DMS 273 treated with DMSO at 0.1 percent for 48 hours (cell line): ENCODE results near the gene GRIA4.
"Not testable (repeated sequence)": the region's sequence is repeated elsewhere in the genome, so short reads cannot be mapped to it uniquely, and the experiment has no call there.

ENCODE experiments used
- DNase-seq: peaks from one replicate; lab custom pipeline; 2025; lab: John Stamatoyannopoulos, UW

Gene GRIA4

DNA sequence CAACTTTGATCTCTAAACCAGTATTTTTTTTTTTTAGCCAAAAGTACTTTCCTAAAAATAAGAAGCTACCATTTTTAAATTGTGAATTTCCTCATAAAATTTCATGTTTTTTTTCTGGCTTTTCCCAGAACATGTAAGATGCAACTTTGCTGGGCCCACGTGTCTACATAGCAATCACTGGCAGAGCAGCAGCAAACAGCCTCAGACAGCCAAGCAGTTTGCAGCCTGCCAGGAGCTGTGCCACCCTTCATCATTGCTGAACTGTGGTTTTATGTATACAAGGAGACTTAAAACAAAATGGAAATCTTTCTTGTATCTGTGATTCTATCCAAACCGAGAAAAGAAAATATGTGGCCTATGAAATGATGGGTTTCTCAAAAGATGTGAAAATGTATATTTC lies 110.2 kb downstream of the GRIA4 start:
- no peak for DNase-seq

DNA sequence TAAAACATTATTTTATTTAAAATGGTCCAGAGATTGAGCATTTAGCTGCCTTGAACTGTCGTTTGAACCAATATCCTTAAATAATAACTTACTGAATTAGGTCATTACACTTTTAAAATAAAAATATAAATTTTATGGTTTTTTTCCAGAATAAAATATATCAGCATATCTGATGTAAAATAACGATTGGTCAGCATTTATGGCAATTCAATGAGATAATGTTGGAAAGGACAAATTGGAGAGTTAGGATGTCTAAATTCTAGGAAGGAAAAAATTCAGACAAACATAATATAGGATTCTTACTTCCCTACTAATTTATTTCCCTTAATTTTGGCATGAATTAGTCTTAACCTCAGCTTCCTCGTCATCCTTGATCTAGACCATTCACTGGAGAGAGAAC lies 113.4 kb downstream of the GRIA4 start:
- no peak for DNase-seq

DNA sequence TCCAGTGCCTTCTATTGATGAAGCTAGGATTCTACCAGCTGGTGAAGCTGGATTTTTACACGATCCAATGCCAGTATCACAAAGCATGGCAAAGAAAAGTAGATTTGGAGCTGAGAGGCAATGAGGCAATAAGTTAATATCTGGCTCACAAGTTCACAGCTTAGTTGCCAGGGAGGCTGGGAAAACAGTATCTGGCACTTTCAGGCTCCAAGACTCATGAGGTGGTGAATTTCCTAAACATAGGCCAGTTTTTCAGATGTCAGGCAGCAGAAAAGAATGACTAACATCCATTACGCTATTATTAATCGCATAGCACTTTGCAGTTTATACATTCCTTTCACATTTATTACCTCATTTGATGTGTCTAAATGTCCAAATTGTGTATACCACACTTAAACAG lies 122.7 kb downstream of the GRIA4 start:
- no peak for DNase-seq

DNA sequence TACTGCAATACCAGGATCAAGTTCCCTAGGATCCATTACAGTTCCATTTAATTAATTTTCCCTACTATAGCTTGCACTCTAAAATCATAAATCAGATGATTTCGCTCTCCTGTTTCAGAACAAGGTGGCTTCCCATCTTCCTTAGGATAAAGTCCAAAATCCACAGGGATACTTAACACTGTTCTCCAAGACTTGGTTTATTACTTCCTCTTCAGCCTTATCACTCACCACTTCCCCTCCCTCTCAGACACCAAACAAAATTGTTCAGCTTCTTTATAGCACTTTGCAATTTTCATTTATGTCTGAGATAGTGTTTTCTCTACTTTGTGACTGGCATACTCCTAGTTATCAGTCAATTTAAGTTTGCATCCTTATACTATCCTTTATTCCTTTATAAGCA lies 124.6 kb downstream of the GRIA4 start:
- DNase-seq: no peak

DNA sequence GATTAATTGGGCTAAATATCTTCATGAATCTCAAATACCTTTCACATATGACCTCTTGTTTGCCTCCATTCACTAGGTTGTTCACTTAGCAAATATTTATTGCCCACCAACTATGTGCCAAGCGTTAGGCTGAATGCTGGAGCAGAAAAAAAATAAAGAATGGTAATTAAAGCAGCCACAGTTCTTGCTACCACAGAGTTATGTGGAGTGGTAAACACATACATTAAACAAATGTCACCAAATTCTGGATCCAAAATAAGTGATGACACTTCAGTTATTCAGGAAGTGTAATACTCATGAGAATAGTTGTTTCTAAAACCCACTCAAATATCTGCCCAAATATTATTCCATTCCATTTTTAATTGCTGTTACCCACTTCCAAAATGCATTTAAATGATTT lies 128.4 kb downstream of the GRIA4 start:
- DNase-seq: no peak

DNA sequence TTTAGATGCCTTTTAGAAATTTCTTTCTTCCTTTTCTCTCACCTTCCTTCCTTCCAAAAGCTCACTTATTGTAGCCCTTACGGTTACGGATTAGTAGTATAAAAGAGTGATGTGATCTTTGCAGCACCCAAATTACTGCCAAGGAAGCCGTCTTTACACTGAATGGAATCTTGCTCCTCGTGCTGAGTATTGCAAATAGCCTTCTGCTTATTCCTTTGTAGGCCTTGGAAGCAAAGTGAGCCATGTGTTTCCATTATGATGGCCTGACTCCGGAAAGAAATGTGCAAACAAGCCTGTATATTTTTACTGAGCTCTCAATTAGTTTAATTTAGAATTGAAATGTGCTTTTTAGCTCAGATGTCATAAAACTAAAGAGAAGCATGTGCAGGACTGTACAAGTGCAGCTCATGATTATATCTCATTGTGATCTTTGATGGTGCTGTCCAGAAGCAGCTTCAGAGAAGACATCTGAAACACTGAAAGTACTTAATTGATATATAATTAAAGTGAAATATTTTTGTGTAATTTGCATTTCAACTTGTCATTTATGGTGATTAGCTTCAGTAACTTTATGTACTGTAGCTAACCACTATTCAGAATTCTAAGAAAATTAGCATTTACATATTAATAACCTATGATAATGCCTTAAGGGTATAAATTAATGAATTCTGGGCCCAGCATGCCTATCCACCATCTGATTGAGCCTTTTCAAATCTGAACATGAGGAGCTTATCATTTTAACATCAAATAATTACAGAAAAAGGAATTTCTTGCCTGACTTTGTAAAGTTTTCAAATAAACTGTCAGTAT lies 129.3 kb downstream of the GRIA4 start:
- DNase-seq: no peak

DNA sequence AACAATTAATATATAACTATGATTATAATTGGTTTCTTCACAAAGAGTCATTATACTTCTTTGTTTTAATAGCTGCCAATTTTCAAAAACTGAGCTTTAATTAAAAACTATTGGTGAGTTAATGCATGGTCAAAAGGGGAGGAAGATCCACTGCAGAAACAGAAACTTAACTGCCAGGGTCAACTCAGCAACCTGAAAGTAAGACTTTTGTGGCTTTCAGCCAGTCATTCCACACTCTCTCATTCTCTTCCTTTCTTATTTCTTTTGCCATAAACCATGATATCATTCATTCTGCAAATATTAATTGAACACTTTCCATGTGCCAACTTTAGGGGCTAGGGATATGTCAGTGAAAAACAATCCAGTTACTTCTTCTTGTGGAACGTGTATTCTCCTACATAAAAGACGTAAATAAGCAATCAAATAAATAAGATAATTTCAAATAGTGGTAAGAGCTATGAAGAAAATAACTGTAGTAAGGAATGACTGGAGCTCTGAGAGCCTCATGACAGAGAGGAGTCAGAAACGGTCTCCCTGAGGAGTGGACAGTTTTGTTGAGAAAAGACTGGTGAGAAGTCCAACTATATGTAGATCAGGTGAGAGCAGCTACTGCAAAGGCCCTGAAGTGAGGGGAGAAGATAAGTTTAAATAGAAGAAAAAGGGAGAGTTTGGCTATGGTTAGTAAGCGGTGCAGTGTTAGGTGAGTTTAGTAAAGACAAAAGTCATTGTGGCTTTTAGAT lies 130.5 kb downstream of the GRIA4 start:
- no peak for DNase-seq

DNA sequence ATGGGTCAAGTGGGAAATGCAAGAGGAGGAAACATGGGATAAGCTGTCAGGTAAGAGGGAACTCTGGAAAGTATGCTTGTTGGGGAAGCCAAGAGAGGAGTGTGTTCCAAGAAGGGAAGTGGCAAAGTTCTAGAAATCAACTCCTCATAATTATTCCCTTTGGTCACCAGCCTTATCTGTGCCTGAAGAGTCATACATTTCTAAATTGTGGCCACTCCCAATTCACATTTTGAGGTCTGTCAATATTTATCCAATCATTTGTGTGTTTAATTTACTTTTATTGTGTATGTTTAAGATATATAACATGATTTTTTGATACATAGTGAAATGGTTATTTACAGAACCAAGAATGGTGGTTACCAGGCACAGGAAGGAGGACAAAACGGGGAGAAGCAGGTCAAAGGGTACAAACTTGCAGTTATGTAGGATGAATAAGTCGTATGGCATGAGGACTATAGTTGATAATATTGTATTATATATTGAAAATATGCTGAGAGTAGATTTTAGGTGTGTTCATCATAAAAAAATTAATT lies 131.7 kb downstream of the GRIA4 start:
- DNase-seq: no peak

DNA sequence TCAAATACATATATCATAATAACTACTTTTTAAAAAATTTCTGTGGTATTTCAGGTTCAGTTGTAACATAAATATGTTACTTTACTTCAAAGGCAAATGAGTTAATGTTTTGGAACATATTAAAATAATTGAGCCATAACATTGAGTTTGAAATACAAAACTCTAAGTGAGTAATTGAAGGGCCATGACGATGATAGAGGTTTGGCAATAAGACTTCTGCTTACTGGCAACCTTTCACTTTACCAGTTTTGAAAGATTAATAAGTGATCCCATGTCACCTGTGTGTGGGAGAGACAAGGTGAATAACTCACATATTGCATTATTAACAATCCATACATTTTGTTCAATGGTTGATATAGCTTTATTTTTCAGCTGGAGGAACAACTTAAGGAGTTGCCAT lies 144.4 kb downstream of the GRIA4 start:
- no peak for DNase-seq

DNA sequence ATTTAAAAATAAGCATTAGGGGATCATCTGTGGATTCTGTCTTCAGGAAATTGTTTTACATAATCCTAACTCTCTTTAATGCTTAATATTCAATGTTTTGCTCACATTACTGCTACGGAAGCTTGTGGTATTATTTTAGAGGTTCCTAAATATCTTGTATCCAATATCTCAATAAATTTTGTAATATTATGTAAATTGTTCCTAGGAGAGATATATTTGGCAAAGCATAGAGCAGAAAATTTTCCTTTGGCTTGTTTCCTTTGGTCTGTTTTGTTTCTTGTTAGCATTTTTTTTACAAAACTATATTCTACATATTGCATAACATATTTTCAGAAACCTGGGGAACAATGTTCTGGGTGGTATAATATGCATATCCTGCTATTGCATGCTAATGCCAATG lies 144.8 kb downstream of the GRIA4 start:
- DNase-seq: no peak

DNA sequence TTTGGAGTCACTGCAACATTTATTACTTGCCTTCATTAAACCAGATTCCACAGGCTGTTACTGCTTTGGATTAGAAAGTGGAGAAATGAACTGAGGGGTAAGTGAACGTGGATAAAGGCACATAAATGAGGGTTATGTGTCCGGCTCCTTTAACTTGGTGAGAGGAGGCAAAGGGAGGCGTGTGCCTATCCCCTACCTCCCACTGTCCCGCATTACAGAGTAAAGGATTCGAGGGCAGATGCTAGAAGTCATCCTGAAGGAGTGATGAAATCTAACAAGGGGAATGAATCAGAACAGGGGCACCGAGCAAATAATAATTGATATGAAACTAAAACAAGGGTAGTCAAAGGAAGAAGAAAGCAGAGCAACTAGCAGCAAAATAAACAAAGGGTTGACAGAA lies 147.2 kb downstream of the GRIA4 start:
- DNase-seq: no peak

DNA sequence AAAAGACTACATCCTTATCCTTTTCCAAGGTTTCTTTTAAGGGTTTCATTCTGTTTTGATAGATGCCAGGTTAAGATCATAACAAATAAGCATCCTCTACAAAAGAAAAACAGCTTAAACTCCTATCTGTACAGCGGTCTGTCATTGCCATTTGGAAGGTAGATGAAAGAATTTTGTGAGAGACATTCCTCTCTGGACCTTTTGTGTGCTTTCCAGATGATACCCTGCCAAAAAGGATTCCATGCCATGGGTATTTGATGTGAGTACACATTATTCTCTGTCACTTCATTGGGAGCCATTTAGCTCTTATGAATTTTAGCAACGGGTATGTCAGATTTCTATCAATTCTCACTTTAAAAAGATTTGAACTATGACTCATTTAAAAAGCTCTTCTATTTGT lies 153.7 kb downstream of the GRIA4 start:
- DNase-seq: no peak

DNA sequence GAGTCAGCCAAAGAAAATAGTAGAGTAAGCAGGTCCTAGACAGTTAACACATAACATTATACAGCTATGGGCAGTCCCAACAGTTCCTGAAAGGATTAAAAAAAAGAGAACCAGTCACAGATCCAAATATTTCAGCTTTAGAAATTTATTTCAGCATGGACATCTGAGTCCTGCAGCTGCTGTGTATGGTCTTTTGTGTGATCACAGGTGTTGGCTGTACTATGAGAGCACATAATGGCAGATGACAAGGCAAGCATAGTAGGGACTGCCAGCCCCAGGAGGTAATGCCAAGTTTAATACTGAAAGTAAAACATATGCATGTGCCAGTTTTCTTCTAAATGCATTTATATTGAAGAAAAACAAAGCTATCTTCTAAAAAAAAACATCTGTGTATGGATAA lies 158.1 kb downstream of the GRIA4 start:
- DNase-seq: no peak

DNA sequence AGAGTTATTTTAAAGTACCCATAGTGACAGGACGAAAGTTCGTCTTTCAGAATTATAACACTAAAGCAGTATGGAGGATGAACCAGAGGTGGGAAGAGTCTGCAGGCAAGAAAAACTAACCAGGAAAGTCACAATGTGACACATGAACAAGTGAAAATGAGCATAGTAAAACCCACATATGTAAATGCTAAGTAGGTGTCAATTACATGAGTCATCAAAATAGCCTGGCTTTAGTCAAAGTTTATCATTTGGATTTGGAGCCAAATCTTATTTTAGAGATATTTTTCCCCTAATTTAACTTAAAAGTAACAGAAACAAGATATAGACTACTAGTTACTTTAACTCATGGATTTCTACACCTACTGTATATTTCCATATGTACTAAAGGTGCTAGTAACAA lies 159.8 kb downstream of the GRIA4 start:
- DNase-seq: no peak

DNA sequence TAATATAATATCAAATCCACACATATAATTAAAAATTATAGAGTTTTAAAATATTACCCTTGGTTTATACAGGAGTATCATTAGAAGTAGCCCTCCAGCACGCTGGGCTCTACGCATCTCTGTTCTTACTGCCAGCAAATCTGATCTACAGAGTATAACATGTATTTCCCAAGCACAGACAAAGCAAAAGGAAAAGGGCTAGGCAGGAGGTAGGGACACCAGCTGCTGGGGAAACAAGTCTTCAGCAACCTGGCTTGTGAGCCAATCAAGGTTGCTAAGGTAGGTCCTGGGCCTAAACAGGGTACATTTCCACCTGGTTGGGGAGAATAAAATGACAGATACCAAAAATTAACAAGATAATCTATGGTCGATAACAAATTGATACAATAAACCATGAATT lies 163.6 kb downstream of the GRIA4 start:
- not testable (repeated sequence) for DNase-seq

DNA sequence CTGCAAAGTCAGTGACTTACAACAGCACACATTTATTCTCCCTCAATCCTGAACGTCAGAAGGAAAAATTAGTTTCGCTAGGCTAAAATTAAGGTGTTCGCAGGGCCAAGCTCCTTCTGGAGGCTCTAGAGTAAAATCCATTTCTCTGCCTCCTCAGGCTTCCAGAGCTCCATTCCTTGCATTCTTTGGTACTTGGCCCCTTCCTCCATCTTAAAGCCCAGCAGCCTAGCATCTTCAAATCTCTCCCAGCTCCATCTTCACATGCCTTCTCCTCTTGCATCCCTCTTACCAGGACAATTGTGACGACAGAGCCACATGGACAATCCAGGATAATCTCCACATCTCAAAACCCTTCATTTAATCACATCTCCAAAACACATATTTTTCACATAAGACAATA lies 165.0 kb downstream of the GRIA4 start:
- DNase-seq: no peak

DNA sequence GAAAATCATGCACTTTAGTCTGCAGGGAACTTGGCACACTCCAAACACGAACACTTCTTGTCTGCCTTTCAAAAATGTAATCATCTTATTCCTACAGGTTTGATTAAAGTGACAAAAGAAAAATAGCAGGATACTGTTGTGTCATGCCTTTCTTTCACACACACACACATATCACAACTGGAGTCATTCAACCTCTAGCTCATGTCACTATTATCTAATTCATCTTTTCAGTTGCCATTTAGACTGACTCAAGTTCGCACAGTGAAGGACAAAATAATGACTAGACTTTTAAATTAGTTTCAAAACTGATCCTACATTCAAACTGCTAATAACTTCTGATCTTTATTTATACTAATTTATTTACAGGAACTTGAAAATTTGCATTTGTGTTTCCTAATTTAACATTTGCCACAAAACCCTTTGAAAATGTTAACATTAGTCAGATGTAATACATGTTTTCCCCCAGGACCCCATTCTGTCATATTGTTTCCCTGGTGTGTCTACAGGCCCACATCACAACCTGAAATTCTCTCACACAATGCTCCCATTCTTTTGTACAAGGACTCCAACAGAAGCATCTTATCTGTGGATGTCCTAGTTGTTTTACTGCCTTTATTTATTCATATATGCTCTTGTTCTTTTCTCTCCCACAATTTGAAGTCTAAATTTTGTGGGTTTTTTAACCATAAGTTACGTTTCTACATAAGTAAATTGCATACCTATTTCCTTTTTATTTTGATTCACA lies 171.1 kb downstream of the GRIA4 start:
- DNase-seq: no peak

DNA sequence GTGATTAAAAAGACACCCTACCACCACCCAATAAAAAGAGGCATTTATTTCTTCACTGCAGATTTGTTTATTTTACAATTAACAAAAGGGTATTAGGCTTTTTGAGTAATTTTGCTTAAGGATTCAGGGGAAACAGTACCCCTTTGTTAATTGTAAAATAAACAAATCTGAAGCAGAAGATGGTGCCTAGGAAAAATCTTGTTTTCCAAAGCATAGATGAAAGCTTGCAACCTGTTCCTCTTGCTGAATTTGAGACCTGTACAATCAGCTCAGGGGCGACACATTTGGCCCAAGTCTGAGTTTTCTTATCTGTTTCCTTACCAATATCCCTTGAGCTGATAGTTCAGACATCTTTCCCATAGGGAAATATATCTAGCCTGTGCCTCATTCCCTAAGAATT lies 171.9 kb downstream of the GRIA4 start:
- no peak for DNase-seq

DNA sequence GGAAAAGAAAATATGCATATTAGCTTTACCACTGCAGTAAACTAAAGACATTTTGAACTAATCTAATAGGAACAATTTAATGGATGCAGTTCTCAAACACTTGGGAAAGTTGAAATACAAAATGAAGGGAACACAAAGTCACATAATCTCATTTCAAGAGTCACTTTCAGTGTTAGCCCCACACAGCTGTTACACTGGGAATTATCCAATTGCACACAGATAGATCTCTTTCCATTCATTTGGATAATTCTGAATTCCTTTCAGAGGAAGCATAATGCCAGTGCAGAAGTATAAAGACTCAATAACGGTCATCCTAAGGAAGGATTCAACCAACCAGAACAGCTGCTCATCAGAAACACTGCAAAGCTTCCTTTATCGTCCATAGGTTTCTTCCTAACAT lies 173.3 kb downstream of the GRIA4 start:
- DNase-seq: no peak

DNA sequence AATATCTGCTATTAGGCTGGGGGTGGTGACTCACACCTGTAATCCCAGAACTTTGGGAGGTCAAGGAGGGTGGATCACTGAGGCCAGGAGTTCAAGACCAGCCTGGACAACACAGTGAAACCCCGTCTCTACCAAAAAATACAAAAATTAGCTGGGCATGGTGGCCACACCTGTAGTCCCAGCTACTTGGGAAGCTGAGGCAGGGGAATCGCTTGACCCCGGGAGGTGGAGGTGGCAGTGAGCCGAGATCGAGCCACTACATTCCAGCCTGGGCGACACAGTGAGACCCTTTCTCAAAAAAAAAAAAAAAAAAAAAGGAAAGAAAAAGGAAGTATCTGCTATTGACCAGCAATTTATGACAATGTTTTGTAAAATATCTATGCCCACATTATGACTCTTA lies 176.0 kb downstream of the GRIA4 start:
- not testable (repeated sequence) for DNase-seq

DNA sequence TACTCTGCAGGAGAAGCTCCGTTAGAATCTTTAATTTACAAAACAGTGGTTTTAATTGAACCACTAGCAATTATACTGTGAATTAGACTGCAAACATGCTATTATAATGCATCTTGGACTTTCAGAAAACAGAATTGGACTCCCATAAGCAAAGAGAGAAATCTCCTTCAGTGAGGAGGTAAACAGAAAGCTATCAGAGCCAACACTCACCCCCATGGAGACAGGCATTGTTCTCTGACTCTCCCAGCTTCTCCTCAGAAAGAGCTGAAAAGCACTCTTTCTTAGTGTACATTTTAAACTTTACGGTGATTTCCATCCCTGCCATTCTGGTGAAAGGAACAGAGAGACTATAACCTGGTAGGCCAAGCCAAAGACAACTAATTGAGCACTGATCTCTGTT lies 176.9 kb downstream of the GRIA4 start:
- no peak for DNase-seq

DNA sequence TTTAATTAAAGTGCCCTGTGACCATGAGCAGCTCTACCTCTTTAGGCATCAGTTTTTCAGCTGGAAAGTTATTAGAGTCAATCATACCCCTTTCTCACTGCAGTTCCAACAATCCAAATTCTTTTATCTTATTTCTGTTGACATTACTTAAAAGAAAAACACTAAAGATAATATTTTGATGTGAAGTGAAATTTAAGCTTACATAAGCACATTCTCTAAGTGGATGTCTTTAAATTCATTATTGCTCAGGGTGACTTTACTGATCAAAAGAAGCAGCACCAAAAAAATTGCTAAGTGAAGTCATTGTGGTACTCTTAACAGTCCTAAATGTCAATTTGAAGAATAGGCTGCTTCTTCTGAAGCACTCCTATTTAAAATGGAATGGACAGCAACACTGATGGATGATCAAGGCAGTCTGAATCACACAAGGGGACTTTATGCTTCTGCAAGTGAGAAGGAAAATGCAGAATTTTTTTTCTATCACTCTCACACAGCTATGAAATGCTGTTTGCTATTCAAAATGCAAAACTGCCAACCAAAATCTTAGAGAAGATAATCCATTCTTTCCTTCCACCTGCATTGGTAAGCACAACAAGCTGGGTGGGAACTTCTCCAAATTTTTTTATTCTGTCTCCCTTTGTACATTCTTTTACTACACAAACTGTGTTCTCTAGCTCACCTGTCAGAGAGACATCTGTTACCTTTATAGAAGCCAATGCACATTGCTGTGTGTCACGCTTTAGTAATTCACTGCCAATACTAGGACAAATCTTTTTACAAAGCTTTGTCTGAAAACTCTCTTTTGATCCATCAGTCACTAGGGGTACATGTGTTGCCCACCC lies 179.9 kb downstream of the GRIA4 start:
- no peak for DNase-seq
